Pulmonary artery endothelial cell (primary cell): Measurements from ENCODE around the gene CBFB. TPM values are rescaled to one million over a fixed set of nuclear protein-coding genes. Genes with fewer than 3 reads are reported as not detected.
"Not testable (repeated sequence)": the region's sequence is repeated elsewhere in the genome, so short reads cannot be mapped to it uniquely, and the experiment has no call there.

Experiments used
- DNase-seq: peaks from one replicate; pipeline ENCODE4 v3.0.0-alpha.2; 2011; ENCODE audit warnings: low read depth, low spot score
- total RNA-seq: library from RNA; depleted of rRNA; stranded (reverse); fragments of >200 nt; gene quantifications from 2 replicates; pipeline ENCODE4 v1.2.3, GENCODE V29; 2014

Gene CBFB
- 86.0 and 148 TPM in 2 replicates for total RNA-seq

DNA sequence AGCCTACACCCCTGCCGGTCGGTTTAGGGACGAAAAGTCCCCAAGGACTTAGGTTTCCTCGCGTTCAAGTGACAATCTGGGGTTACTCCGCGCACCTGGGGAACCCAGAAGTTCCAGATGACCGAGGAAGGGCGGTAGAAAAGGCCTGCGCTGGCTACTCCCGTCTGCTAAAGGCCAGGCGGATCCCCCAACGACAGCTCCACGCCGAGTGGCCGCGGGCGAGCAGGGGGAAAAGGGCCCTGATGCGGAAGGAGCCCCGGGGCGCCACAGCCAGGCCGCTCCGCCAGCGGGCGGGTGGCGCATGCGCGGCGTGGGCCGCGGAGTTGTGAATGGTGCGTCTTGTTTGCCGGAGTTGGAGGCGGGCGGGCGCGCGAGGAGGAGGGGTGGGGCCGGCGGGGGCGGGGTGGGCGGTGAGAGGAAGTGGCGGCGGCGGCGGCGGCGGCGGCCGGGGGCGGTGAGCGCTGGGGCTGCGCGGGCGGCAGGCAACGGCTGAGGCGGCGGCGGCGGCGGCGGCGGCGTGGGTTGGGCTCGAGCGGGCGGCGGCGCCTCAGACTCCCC, at the start of gene CBFB:
TSS of gene CBFB (plus strand) at position 454 of the 558 bp plus-strand sequence. CDS start 259 bp downstream, outside the sequence.
- DNase-seq, result peak; percentile 68

DNA sequence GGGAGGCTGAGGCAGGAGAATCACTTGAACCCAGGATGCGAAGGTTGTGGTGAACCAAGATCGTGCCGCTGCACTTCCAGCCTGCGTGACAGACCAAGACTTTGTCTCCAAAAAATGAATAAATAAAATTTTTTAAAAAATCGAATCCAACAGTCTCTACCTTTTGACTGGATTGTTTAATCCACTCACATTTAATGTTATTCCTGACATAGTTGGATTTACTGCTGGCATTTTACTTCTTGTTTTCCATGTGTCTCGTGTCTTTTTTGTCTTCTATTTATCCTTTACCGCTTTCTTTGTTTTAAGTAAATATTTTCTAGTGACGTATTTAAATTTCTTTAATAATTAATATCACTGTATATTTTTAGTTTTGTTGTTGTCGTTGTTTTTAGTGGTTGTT, 45.9 kb upstream of the CBFB start:
- DNase-seq, result no peak

DNA sequence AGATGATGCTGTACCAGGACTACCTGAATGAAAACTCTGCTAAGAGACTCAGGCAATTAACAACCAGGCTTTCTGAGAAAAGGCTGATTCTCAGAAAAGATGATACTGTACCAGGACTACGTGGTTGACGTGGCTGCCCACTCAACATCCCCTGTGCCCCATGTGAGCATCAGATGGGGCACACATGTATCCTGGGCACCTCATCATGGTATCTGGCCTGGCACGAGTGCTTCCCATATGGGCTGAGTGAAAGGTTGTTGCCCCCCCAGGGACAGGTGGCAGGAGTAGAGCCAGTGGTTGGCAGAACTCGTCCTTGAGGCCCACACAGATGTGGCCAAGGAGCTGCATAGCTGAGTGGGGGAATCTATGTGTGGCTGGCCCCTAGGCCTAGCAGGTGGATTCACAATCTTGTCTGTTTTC, 44.0 kb upstream of the CBFB start:
- no peak for DNase-seq

DNA sequence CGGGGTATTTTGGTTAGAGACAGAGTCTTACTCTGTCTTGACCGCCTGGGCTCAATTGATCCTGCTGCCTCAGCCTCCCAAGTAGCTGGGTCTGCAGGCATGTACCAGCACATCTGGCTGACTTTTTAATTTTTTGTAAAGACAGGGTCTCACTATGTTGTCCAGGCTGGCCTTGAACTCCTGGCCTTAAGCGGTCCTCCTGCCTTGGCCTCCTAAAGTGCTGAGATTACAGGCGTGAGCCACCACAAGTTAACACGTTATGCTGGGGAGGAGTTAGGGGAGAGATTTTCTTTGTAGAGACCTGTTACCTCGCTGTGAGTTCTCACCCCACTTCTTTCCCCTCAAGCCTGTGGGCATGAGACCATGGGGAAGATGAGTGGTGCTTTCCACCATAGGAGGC, 42.4 kb upstream of the CBFB start:
- DNase-seq, result no peak

DNA sequence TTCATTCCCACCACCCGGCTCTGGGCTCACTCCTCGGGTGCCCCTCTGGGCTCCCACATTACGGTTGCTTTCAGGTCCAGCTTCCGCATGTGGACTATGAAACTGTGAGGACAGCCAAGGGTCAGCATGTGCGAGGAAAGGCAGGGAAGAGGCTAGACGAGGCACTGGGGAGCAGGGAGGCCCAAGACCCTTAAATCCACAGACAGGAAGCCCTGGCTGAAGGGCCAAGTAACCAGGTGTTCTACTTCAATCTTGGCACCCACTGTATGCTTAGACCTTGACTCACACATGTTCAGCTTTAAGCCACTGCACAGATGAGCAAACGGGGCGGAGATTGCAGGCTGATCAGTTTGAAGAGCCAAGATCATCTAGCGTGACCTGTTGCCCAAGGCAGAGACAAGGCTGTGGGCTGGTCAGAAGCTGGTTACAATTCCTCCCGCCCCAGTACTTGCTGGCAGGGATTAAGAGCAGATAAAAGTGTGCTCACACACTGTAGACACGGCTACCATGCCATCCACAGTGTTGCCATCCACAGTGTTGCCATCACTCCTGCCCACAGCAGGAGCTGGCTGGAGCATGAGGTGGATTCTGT, 40.7 kb upstream of the CBFB start, which contains the start of gene CES4A:
TSS of gene CES4A (plus strand) at position 393 of the 592 bp plus-strand sequence. CDS start at position 577, 184 bp downstream.
- no peak for DNase-seq

DNA sequence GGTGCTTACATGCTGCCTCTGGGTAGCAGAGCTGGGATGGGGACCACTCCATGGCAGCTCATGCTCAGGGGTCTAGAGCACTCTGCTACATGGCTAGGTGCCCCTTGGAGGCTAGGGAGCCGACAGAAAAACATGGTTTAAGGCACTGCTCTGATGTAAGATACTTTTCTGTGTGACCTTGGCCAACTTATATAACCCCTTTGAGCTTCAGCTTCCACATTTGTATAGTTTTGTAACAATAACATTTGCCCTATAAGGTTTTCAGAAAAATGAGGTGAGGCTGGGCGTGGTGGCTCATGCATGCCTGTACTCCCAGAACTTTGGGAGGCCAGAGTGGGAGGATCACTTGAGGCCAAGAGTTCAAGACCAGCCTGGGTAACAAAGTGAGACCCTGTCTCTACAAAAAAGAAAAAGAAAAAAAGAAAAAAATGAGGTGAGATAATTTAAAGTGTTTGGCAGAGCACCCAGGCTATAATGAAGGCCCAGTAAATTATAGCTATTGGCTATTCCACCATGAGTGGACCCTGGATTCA, 37.3 kb upstream of the CBFB start:
- DNase-seq, result no peak

DNA sequence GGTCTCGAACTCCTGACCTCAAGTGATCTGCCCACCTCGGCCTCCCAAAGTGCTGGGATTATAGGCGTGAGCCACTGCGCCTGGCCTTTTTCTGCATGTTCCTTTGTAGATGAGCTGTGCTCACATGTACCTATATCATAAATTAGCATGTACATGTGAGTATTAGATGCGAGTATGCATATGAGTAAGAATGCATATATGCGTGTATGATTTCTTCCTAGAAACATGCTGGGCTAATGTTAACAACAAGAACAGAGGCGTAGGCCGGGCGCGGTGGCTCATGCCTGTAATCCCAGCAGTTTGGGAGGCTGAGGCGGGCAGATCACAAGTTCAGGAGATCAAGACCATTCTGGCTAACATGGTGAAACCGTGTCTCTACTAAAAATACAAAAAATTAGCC, 35.4 kb upstream of the CBFB start:
- DNase-seq, result not testable (repeated sequence)

DNA sequence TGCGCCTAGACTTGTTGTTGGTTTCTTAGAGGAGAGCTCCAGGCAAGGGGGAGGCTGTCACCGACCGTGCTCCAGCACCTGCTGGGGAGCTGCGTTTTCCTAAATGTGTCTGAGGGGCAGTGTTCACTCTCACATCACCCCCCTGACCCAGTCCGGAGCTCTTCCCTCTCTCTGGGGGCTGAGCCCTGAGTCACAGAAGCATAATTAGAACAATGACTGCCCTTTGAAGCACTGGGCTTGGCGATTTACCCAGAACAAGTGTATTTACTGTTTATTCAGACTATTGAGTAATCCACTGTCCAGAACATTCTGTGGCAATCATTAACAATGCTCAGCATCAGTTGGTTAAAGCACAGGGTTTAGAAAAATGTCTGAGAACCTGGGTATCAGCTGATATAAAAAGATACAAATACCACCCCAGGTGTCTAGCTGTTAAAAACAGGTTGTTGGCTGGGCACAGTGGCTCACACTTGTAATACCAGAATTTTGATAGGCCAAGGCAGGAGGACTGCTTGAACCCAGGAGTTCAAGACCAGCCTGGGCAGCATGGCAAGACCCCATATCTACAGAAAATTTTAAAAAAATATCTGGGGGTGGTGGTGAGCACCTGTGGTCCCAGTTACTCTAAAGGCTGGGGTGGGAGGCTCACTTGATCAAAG, 32.5 kb upstream of the CBFB start:
- no peak for DNase-seq

DNA sequence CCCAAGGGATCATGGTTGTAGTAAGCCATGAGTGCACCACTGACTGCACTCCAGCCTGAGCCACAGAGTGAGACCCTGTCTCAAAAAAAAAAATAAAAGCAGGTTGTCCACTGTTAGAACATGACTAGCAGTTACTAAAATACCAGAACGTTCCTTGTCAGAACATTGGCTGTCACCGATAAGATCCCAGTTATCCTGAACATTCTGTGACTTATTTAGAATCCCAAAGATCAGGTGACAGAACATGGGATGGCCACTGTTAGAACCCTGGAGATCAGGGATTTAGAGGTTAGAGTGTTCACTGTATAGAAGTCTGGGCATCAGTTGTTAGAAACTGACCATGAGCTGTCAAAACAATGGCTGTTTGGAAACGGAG, 32.0 kb upstream of the CBFB start:
- no peak for DNase-seq

DNA sequence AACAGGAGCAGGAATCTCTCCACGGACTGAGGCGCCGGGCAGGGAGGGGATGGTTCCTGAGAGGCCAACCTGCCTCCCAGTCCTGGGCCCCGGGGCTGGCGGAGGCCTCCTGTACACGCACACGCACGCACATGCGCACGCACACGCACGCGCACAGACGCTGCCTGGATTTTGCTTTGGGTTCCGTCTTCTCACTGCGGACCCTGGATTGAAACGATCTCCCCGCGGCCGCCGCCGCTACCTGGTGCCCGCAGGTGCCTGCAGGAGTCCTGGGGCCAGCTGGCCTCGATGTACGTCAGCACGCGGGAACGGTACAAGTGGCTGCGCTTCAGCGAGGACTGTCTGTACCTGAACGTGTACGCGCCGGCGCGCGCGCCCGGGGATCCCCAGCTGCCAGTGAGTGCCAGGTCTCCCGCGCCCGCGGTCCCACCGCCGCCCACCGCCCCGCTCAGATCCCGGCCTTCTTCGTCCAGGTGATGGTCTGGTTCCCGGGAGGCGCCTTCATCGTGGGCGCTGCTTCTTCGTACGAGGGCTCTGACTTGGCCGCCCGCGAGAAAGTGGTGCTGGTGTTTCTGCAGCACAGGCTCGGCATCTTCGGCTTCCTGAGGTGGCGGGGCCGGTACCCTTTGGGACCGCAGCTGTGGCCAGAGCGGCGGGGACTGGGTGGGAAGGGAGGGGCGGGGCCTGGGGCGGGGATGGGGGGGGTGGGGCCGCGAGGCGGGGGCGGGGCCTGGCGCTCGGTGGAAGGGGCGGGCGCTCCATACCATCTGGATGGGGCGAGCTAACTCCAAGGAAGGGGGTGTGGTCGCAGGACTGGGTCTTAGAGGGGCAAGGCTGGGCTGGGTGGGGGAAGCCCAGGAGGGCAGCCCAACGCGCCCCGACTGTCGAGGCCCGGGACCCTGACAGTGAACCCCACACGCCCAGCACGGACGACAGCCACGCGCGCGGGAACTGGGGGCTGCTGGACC, 28.3 kb upstream of the CBFB start:
- DNase-seq, result no peak

DNA sequence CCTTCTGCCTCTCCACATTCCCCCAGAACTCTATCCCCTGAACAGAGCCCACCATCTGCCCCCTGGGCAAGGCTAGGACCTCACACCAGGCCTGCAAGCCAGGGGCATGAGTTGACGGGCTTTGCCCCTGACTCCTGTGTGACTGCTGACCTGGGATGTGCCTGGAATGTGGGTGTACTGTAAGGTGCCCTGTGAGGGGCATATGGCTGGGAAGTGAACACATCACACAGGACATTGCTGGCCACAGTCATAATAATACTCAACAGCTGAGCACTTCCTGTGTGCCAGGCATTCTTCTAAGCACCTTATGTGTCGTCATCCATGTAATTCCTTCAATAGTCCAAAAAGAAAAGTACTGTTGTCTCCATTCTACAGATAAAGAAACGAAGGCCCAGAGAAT, 27.2 kb upstream of the CBFB start:
- DNase-seq, result no peak

DNA sequence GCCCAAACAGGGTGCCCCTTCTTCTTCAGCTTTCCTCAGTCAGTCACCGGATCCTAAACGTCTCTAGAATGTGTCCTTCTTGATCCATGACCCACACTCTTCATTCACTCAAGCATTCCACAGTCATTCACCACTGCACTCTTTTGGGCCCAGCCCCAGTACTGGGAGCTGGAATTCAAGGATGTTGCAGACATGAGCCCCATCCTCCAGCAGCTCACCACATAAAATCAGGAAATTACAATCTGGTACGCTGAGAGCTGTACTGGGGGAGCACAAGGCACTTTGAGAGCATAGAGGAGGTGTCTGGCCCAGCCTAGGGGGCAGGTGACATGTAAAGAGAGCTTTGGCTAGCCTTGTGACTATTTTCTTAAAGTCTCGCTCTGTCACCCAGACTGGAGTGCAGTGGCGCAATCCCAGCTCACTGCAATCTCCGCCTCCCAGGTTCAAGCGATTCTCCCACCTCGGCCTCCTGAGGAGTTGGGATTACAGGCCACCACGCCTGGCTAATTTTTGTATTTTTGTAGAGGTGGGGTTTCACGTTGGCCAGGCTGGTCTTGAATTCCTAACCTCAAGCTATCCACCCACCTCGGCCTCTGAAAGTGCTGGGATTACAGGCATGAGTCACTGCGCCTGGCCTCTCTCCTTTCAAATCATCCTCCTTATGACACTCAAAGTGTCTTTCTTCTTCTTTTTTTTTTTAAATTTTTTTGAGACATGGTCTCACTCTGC, 21.9 kb upstream of the CBFB start:
- no peak for DNase-seq

DNA sequence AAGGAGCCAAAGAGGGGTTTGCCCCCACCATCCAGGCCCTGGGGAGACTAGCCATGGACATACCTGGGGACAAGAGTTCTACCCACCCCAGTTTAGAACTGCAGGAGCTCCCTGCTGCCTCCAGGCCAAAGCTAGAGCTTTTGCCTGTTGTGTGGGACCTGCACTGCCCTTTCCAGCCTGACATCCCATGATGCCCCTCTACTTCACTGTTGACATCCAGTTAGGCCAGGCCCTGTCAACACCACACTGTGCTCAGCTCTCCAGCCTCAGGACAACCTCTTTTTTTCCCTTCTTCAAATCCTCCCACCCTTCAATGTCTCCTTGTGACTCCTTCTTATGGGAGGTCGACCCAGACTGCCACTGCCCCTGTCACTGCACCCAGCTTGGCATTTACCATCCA, 19.8 kb upstream of the CBFB start:
- no peak for DNase-seq

DNA sequence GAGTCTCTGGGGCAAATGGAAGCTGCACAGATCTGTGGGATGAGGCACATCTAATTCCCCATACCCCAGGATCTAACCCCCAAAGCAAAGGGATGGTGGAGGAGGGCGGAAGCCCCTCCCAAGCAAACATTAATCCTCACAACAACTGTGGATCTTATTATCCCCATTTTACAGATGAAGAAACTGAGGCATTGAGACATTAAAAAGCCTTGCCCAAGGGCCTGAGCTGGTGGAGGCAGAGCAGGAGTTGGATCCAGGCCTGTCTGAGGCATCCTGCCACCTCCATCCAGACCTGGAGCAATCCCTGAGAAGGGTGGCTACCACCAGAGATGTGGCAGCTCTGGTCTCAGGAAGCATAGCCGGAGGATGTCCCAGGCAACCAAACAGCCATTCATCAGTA, 17.7 kb upstream of the CBFB start:
- no peak for DNase-seq

DNA sequence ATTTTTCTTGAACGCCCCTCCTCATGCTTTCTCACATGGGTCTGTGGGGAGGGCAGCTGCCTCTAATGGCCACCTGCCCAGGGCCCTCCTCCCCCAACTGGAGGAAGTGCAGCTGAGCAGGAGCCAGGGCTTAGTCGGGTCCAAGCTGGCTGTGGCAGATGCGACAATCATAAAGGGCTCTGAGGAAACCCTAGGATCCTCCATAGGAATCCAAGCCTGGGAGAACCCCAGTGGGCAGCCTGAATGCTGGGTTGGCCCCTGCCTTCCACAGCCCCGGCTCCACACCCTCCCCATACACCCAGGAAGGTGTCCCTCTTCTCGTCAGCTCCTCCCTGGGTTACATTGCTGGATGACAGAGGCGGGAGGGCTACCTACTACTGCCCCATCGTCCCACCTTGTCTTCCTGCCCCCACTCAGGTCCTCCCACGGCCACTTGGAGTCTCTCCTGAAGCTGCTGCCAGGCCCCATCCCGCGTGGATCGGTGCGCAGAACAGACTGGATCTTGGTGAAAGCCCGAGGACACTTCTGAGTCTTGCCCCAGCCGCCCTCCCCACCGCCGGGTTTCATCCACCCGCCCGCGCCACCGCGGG, 15.6 kb upstream of the CBFB start:
- no peak for DNase-seq

DNA sequence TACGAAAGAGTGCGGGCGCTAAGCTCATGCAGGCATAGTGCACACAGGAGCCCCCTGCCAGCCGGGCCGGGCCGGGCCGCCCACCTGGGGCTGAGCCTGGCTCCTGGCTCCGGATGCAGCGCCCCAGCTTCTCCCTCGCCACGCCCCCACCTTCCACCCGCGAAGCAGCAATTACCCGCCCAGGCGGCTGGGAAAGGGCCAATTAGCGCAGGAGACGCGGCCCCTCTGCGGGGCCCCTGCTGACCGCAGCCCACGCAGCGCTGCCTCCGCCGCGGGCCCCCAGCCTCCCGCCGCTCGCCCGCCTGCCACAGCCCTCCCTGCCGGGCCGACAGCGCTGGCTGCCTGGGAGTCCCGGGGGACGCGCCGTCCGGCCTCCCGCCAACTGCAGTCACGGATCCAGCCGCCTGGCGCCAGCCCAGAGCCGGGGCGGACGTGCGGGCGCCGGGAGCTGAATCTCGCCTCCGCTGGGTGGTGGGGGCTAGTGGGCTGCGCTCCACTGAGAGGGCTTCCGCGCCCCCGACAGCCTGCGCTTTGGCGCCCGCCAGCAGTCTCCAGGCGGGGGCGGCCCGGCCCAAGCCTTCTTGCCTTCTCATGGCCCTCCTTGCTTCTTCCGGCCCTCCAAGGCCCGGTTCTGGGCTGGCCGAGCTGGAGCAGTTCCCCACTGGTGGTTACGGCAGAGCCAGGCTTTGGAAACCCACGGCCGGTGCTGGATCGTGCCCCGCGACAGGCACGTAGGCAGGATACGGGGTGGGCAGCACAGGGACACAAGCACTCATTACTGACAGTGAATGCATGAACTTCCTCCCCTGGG, 14.9 kb upstream of the CBFB start:
- DNase-seq, result no peak

DNA sequence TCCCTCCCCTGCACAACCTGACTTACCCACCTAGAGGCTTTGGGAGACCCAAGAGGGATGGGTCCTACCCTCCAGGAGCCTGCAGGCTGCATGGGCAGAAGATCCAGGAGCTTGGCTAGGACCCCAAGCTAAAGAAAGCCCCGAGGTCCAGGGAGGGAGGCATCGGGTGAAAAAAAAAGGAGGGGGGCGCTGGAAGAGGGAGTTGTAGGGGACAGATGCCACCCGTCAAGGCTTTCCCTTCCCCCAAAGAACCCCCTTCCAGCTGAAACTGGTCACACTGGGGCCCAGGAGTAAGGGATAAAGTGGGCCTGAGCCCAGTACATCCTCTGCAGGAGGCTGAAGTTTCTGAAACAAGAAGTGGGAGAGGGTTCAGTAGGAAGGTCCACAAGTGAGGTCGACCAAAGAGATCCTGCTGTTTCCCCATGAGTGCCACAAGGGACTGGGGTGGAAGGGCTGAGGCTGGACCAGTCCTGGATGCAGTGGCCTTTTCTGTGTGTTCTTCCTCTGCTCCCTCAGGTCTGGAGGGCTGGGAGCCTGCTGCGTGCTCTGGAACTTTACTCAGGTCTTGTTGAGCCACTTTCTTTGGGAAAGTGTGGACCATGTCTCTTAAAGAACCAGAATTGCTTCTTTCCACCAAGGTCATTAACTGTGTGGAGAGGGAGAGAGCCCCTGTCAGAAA, 14.2 kb upstream of the CBFB start:
- no peak for DNase-seq

DNA sequence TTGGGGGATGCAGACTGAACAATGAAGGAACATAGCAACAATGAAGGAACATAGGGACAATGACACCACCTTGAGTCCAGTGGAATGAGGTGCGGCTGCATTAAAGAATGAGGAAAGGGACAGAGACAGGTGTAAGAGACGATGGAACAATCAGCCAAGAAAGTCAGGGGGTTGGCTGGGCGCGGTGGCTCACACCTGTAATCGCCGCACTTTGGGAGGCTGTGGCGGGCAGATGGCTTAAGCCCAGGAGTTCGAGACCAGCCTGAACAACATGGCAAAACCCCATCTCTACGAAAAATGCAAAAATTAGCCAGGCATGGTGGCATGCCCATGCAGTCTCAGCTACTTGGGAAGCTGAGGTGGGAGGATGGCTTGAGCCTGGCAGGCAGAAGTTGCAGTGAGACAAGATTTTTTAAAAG, 13.6 kb upstream of the CBFB start:
- no peak for DNase-seq

DNA sequence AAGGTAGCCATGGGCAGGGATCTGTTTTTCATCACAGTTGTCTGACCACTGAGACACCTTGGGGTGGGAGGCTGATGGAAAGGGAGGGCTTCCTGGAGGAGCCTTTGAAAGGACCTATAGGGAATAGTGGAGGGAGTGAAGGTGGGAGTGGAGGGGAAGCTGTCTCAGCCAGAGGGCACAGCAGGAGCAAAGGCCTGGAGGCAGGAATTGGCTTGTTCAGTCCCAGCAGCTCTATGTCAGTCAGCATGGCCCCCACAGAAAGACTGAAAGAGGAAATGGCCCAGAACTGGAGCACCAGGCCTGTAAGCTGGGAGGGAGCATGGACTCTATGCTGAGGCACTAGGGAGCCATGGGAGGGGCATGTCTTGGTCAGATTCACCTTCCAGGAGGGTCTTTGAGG, 12.8 kb upstream of the CBFB start:
- DNase-seq, result no peak
